GM04503 (cell line): ENCODE measurements around the gene UCK2.

Experiments
- DNase-seq: peaks from one replicate; pipeline ENCODE4 v3.0.0-alpha.2; 2012; ENCODE audit warnings: low read depth

The UCK2 gene

GRCh38 chr1:165879946-165880345, 52.5 kb downstream of the UCK2 start:
- DNase-seq: no peak

DNA sequence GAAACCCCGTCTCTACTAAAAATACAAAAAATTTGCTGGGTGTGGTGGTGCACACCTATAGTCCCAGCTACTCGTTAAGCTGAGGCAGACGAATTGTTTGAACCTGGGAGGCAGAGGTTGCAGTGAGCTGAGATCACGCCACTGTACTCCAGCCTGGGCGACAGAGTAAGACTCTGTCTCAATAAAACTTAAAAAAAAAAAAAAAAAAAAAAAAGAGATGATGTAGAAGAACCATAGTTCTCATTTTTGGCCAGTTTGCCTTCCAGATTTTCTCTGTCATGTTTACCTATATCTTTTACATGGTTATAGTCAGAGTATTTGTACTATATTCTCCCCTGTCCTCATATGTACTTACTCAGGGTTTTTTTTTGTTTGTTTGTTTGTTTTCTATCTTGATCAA, 53.6 kb downstream of the UCK2 start:
- no peak for DNase-seq

- no peak for DNase-seq
These were observed 54.9 kb downstream of the UCK2 start for GRCh38 chr1:165882168-165882837.

GRCh38 chr1:165883056-165883455, 55.6 kb downstream of the UCK2 start:
- DNase-seq: no peak

DNA sequence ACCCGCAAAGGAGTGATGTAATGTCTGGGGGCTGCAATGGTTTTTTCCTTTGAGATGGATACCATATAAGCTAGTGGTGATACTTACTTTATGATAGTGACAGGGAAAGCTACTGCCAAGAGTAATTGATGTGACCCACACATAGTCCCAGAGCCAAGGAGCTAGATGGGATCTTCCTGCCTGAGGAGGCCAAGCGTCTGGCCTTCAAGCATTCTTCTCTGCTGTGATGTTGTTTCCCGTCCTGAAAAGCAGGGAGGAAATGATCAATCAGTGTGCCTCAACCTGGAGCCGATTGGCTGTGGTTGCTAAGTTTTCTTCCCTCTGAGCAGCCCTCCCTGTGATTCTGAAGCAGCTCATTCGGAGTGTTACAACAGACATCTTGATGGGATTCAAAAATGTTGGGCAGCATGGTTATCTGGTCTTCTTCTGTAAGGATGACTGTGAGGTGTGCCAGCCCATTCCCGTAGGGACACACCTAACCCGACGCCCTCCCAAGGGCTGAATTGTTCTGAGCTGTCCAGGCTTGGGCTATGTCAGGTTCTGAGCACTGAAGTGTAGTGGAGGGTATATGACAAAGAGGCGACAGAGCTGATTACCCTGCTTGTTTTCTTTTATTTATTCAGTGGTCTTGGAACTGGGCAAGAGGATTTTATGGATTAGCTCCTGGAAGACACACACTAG, 56.7 kb downstream of the UCK2 start:
- no peak for DNase-seq

- DNase-seq: no peak
These were observed 57.4 kb downstream of the UCK2 start for GRCh38 chr1:165884690-165885304.

- no peak for DNase-seq
These were observed 57.9 kb downstream of the UCK2 start for GRCh38 chr1:165885305-165885694.

DNA sequence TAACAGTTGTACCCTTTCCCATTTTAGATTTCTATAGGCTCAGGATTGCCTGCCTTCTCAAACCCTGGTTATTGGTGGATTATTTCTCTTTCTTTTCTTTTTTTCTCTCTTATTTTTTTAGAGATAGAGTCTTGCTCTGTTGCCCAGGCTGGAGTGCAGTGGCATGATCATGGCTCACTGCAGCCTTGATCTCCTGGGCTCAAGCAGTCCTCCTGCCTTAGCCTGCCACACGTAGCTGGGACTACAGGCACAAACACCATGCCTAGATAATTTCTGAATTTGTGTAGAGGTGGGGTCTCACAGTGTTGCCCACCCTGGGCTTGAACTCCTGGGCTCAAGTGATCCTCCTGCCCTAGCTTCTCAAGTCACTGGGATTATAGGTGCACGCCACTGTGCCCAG, 58.8 kb downstream of the UCK2 start:
- no peak for DNase-seq

DNA sequence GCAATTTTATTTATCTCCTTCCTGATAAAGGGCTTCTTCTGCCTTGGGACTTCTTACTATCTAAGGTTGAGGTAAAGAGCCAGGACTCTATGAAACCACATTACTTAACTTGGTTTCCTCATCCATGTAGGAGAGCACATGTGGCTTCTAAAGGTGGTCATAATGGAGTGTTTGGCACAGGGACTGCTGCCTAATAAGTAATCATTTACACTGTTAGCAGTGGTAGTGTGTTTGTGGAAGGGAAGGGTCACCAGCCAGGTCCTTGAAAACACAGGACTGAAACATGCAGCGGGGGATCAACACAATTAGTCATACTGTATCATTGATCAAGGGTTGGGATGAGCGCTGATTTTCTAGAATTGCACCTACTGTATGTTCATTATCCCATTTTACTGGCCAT, 59.6 kb downstream of the UCK2 start:
- no peak for DNase-seq

GRCh38 chr1:165887877-165888551, 60.6 kb downstream of the UCK2 start:
- DNase-seq: no peak

DNA sequence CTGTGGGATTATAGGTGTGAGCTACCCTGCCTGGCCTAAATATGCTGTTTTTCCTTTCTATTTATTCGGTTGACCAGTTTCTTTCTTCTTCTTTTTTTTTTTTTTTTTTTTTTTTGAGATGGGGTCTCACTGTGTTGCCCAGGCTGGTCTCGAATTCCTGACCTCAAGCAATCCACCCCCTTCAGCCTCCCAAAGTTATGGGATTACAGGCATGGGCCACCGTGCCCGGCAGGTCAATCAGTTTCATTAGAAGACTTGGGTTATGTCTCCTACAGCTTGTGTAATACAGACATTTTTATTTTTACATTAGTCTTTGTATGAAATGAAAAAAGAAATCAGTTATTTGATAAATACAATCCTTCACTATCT, 61.1 kb downstream of the UCK2 start:
- no peak for DNase-seq

DNA sequence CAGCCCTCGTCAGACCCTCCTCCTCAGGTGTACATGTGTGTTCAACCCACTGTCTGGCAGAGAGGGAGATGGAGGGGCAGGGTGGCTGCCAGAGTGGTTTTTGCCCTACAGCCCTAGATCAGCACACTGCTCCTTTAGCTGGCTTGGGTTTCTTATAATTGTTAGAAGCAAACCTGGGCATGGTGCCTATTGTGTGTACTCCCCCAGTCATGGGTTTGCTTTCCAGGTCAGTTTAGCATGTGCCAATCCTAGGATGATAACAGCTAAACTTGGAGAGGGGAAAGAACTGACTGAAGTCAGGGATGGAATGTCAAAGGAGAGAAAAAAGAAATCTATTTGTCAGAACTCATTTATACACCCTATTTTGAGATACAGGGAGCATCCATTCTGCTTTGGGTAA, 63.3 kb downstream of the UCK2 start:
- DNase-seq: no peak

DNA sequence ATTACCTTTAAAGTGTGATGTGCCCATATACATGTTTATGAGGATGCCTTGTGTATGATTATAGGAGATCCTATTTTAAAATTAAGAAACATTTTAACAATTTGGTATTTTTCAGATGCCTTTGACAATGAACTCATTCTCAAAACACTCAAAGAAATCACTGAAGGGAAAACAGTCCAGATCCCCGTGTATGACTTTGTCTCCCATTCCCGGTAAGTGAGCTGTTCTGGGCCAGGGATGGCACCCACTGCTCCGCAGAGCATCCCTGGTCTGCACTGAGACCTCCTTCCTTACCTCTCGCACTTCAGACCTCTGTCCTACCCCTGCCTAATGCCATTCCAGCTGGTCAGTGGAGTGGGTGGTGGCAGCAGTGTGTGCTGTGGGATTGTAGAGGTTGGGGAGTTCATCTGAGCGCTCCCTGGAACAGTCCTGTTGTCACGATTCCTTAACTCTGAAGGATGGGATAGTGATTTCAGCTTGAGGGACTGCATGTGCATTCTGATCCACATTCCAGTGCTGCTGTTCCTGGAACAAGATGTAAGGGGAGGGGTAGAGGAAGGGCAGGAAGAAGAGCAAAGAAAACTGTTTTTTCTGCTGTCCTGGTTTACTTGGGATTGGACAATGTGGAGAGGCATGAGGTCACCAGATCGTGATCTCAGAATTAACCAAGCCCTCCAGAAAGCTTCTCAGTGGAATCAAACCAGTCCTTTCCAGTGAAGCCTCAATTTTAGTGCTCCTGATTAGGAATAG, 63.9 kb downstream of the UCK2 start:
- no peak for DNase-seq

DNA sequence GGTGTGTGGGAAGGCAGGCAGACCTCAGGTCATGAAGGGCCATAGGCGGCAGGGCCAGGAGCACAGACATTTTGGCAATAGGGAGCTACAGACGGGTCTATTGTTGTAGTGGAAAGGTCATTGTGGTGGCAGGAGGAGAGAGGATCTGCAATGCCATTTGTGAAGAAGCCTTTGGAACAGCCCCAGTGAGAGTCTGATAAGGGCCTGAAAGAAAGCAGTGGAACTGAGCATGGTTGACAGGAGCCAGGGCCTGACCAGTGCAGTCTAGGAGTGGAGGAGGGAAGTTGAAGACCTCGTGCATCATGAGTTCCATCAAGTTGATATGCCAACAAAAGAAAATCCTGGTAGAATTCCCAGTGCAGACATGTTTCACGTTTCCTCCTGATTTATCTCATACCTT, 65.5 kb downstream of the UCK2 start:
- no peak for DNase-seq

DNA sequence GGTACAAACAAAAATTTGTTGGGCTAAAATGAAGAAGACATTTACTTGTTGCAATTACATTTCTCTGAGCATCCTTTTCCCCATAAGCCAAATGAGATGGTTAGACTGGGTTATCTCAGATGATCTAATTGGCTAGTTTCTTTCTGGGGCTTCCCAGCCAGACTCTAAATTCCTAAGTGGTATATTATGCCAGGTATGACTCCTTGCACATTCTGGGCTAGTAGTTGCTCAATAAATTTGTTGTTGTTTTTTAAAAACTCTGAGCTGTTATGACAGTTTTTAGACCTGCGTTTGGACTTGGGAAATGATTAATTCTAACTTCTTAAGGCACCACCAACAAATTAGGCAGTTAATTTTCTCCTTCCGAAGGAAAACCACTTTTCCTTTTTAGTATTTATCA, 66.1 kb downstream of the UCK2 start:
- DNase-seq: no peak

DNA sequence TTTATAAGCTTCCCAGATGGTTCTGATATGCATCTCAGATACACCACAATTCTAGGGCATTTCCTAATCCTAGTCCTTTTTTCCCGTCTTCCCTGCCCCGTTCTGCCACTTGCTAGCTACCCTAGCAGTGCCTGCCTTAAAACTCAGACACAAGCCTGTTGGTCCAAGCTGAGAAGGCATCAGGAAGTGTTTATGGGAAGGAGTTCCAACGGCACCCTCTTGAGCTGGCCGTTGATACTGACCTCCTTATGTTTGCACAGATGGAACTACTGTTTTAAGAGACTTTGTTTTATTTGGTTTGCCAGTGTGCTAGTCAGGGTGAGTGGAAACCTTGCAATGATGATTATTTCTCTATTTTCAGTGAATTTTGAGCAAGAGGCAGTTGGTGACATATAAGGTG, 67.2 kb downstream of the UCK2 start:
- DNase-seq: no peak

- DNase-seq: no peak
These were observed 68.0 kb downstream of the UCK2 start for GRCh38 chr1:165895451-165895871.

GRCh38 chr1:165896277-165896676, 68.9 kb downstream of the UCK2 start:
- peak; percentile 83 for DNase-seq

DNA sequence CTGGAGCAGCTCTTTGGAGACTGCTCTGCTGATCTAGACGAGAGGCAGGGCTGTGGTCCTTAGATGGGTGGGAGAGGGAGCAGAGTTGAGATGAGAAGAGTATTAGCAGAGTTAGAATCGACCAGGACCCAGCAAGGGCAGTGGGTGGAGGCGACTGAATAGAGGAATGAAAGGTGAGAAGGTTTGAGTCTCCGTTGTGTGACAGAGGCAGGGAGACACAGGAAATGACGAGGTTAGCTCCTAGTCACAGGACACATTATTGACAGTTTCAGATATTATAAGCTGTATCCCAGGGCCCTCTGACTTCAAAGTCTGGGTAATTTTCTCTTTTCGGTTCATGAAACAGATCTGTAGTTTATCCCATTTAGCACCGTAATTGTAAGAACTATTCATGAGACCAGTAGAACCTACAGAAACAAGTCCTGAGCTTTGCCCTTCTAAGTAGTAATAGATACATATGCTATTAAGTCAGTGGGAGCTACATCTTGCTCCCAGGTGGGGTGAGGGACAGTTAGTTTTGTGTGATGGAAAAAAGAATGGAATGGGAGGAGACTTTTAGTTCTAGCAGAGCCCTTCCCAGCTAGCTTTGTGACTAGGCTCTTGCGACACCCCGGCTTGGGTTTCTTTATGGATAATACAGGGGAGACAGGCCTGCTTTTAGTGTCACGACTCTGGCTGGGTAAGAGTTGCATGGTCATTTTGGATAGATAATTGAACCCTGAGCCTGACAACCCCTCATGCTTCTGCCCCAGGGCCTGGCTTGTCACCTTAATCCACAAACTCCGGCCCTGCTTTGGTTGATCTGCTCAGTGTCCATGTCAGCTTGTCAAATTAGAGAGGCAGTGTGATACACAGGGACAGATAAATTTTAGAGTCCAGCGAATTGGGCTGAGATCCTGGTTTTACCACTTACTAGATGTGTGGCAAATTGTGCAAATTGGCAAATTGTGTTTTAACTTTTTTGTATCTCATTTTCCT, 70.2 kb downstream of the UCK2 start:
- no peak for DNase-seq

DNA sequence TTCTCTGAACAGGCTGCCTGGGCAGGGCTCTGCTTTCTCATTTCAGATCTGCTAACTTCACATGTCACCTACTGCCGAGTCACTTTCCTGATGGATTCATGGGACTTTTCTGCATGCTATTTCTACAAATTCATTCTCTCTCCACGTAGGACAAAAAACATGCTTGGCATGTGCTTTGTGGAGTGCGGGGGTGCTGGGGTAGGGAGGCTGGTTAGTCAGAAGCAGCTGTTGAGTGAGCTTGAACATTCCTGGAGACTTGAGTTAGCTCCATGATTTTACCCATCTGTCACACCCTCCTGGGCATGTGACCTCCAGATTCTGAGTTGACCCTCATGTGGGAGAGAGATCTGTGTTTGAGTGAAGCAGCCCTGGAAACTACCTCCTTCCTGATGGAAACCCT, 71.4 kb downstream of the UCK2 start:
- DNase-seq: peak; percentile 97

DNA sequence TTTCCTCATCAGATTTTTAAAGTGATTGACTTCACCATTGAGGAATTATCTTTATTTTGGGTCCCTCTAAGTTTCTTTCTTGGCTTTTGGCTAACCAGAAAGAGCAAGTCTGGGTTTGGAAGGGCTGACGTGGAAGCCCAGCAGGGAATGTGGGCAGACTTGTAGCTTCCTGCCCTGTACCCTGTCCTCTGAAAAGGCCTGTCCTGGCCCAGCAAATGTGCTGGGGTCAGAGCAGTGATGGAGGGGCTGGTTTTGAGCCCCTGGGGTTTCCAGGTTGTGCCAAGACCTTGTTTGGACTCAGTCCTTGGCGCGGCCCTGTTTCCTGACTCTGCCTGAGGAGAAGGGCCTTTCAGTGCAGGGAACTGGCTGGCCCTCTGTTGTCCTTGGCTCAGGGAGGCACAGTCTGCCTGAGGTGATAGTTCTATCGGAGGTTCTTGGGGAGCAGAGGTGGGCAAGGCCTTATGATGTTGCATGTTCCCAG, 72.1 kb downstream of the UCK2 start:
- no peak for DNase-seq
